Left ventricle myocardium inferior (tissue), 1 donor: ENCODE measurements around the gene RHCG. TPM values are rescaled to one million over a fixed set of nuclear protein-coding genes. Genes with fewer than 3 reads are reported as not detected.

Source experiments
- DNase-seq: peaks from one replicate; pipeline ENCODE4 v3.0.0-alpha.2; 2020
- H3K27ac ChIP-seq: fragments of 200-600 bp; replicated peaks from 2 replicates; pipeline ENCODE4 v1.8.0; 2021
- H3K27me3 ChIP-seq: fragments of 200-600 bp; 2 replicates; pipeline ENCODE4 v1.8.0; 2021; ENCODE audit warnings: low read depth
- H3K36me3 ChIP-seq: fragments of 200-600 bp; 2 replicates; pipeline ENCODE4 v1.8.0; 2021
- H3K4me1 ChIP-seq: fragments of 200-600 bp; 2 replicates; pipeline ENCODE4 v1.8.0; 2021
- H3K4me3 ChIP-seq: fragments of 200-600 bp; 2 replicates; pipeline ENCODE4 v1.8.0; 2021; ENCODE audit warnings: mild to moderate bottlenecking, moderate library complexity
- H3K9me3 ChIP-seq: fragments of 200-600 bp; replicated peaks from 2 replicates; pipeline ENCODE4 v1.8.0; 2021
- intact Hi-C: fragments of 100-400 bp; cut with micrococcal nuclease; formaldehyde crosslinking; loops from one replicate; pipeline ENCODE4 v1.11.0; 2022
- total RNA-seq: library from RNA; stranded (reverse); fragmentation: NEBNext Ultra II Directional; extraction: Animal tissue kit (Norgen Biotek cat#: 25700); gene quantifications from one replicate; pipeline ENCODE4 v1.2.1, GENCODE V29; 2021
- TF ChIP-seq, protein P1 (sequence below): fragments of 200-600 bp; IDR thresholded peaks from 2 replicates; pipeline ENCODE4 v1.8.0; 2021; ENCODE audit warnings: antibody characterized with exemption, mild to moderate bottlenecking, borderline replicate concordance
- donor health status: DM: no; HTN: yes; CAD: no; lungs with severe emphysema.

The RHCG gene
- total RNA-seq, 1 donor from 2014 or later = 0.22 TPM

GRCh38 chr15:89429023-89429422, 67.4 kb downstream of the RHCG start:
- no peak overlapping the region for H3K27ac ChIP-seq
- H3K4me3 ChIP-seq = no peak overlapping the region
- intact Hi-C loops = no loop called here
- no peaks in the 10 kb centered on the region for H3K9me3 ChIP-seq
- peaks cover 35% of the 10 kb centered on the region for H3K27me3 ChIP-seq
- no peak for DNase-seq
- TF ChIP-seq, protein P1, sequence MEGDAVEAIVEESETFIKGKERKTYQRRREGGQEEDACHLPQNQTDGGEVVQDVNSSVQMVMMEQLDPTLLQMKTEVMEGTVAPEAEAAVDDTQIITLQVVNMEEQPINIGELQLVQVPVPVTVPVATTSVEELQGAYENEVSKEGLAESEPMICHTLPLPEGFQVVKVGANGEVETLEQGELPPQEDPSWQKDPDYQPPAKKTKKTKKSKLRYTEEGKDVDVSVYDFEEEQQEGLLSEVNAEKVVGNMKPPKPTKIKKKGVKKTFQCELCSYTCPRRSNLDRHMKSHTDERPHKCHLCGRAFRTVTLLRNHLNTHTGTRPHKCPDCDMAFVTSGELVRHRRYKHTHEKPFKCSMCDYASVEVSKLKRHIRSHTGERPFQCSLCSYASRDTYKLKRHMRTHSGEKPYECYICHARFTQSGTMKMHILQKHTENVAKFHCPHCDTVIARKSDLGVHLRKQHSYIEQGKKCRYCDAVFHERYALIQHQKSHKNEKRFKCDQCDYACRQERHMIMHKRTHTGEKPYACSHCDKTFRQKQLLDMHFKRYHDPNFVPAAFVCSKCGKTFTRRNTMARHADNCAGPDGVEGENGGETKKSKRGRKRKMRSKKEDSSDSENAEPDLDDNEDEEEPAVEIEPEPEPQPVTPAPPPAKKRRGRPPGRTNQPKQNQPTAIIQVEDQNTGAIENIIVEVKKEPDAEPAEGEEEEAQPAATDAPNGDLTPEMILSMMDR = no peak
- H3K36me3 ChIP-seq = no peaks in the 10 kb centered on the region
- H3K4me1 ChIP-seq = peaks cover 13% of the 10 kb centered on the region

GRCh38 chr15:89428246-89428645, 68.1 kb downstream of the RHCG start:
- TF ChIP-seq, protein P1 = no peak
- no peaks in the 10 kb centered on the region for H3K36me3 ChIP-seq
- no peaks in the 10 kb centered on the region for H3K9me3 ChIP-seq
- intact Hi-C loops = no loop called here
- DNase-seq = no peak
- no peak overlapping the region for H3K27ac ChIP-seq
- peaks cover 13% of the 10 kb centered on the region for H3K4me1 ChIP-seq
- H3K4me3 ChIP-seq = no peak overlapping the region
- H3K27me3 ChIP-seq = peaks cover 42% of the 10 kb centered on the region

- H3K9me3 ChIP-seq = no peaks in the 10 kb centered on the region
- no peak for DNase-seq
- TF ChIP-seq, protein P1 = no peak
- no peak overlapping the region for H3K4me3 ChIP-seq
- intact Hi-C loops = no loop called here
- no peaks in the 10 kb centered on the region for H3K36me3 ChIP-seq
- peaks cover 60% of the 10 kb centered on the region for H3K27me3 ChIP-seq
- H3K4me1 ChIP-seq = peaks cover 13% of the 10 kb centered on the region
- H3K27ac ChIP-seq = no peak overlapping the region
Observed at GRCh38 chr15:89426500-89426899, 69.9 kb downstream of the RHCG start.

GRCh38 chr15:89423981-89424380, 72.4 kb downstream of the RHCG start:
- no peak for DNase-seq
- intact Hi-C loops = no loop called here
- Histone ChIP-seq H3K36me3 (no peaks in the 10 kb centered on the region), H3K27ac (no peak overlapping the region), H3K27me3 (peaks cover 85% of the 10 kb centered on the region), H3K4me3 (no peak overlapping the region), H3K4me1 (no peaks in the 10 kb centered on the region), H3K9me3 (no peaks in the 10 kb centered on the region)
- TF ChIP-seq, protein P1 = no peak

Other genes with a start within 250 kb of the RHCG start
- 31.1 TPM for gene POLG, start 161.8 kb downstream of the RHCG start, total RNA-seq
- gene TICRR, start 78.9 kb upstream of the RHCG start, total RNA-seq = 0.08 TPM
- gene KIF7, start 158.9 kb upstream of the RHCG start, total RNA-seq = 2.4 TPM
- gene PLIN1, start 182.8 kb upstream of the RHCG start, total RNA-seq = 1.6 TPM
- gene PEX11A, start 194.2 kb upstream of the RHCG start, total RNA-seq = 11.4 TPM
- gene WDR93, start 194.2 kb upstream of the RHCG start, total RNA-seq = not detected